GM23338 (cell line): ENCODE data around the gene LDHD. TPM values are rescaled to one million over a fixed set of nuclear protein-coding genes. Genes with fewer than 3 reads are reported as not detected.

Source experiments
- ATAC-seq: fragments of 200-7000 bp; cut with Tn5 transposase; 3 replicates; pipeline ENCODE4 v1.9.1; 2020
- DNase-seq: peaks from one replicate; pipeline ENCODE4 v3.0.0-alpha.2; 2015; ENCODE audit warnings: low spot score
- H2AFZ ChIP-seq: fragments of 200-600 bp; sonication (generic); 2 replicates; pipeline ENCODE4 v1.8.0; 2016; ENCODE audit warnings: antibody characterized with exemption, mild to moderate bottlenecking, moderate library complexity
- H3F3A ChIP-seq: fragments of 200-600 bp; sonication (generic); replicated peaks from 2 replicates; pipeline ENCODE4 v1.8.0; 2017; ENCODE audit warnings: antibody characterized with exemption, mixed run types, low read depth
- H3K27ac ChIP-seq: fragments of 200-600 bp; sonication (generic); 2 replicates; pipeline ENCODE4 v1.6.1; 2016; ENCODE audit warnings: low read depth
- H3K27me3 ChIP-seq: fragments of 200-600 bp; sonication (generic); 2 replicates; pipeline ENCODE4 v1.8.0; 2016; ENCODE audit warnings: mild to moderate bottlenecking, mixed run types, moderate library complexity; ENCODE audit not compliant: insufficient read depth
- H3K36me3 ChIP-seq: fragments of 200-600 bp; sonication (generic); 2 replicates; pipeline ENCODE4 v1.8.0; 2016; ENCODE audit warnings: mild to moderate bottlenecking; ENCODE audit not compliant: insufficient read depth
- H3K4me1 ChIP-seq: fragments of 200-600 bp; sonication (generic); 2 replicates; pipeline ENCODE4 v1.8.0; 2016; ENCODE audit warnings: mild to moderate bottlenecking, moderate library complexity; ENCODE audit not compliant: insufficient read depth
- H3K4me2 ChIP-seq: fragments of 200-600 bp; sonication (generic); 2 replicates; pipeline ENCODE4 v1.7.1; 2017; ENCODE audit warnings: mixed run types
- H3K4me3 ChIP-seq: fragments of 200-600 bp; sonication (generic); 2 replicates; pipeline ENCODE4 v1.6.1; 2016; ENCODE audit warnings: mixed run types
- H3K79me2 ChIP-seq: fragments of 200-600 bp; sonication (generic); replicated peaks from 2 replicates; pipeline ENCODE4 v1.8.0; 2017; ENCODE audit warnings: mild to moderate bottlenecking; ENCODE audit not compliant: insufficient read depth
- H3K9me2 ChIP-seq: fragments of 200-600 bp; sonication (generic); 2 replicates; pipeline ENCODE4 v1.8.0; 2017; ENCODE audit not compliant: insufficient read depth
- H4K20me1 ChIP-seq: fragments of 200-600 bp; sonication (generic); replicated peaks from 2 replicates; pipeline ENCODE4 v1.8.0; 2017; ENCODE audit warnings: mild to moderate bottlenecking; ENCODE audit not compliant: insufficient read depth
- H3K27ac Mint-ChIP-seq: 2 replicates; pipeline ENCODE4 v1.8.0; 2020; ENCODE audit warnings: inconsistent platforms, mild to moderate bottlenecking, moderate library complexity, mixed read lengths
- H3K27me3 Mint-ChIP-seq: 3 replicates; pipeline ENCODE4 v1.8.0; 2022; ENCODE audit warnings: low read depth, mild to moderate bottlenecking, moderate library complexity, mixed read lengths, inconsistent platforms; ENCODE audit not compliant: insufficient read depth, poor library complexity
- H3K36me3 Mint-ChIP-seq: 3 replicates; pipeline ENCODE4 v1.8.0; 2021; ENCODE audit warnings: low read depth, mild to moderate bottlenecking, inconsistent platforms, moderate library complexity, mixed read lengths
- H3K4me1 Mint-ChIP-seq: 3 replicates; pipeline ENCODE4 v1.8.0; 2020; ENCODE audit warnings: mild to moderate bottlenecking, inconsistent platforms, mixed read lengths
- H3K4me3 Mint-ChIP-seq: 3 replicates; pipeline ENCODE4 v1.8.0; 2021; ENCODE audit warnings: moderate library complexity, mild to moderate bottlenecking, inconsistent platforms, mixed read lengths
- H3K9me3 Mint-ChIP-seq: 3 replicates; pipeline ENCODE4 v1.8.0; 2020; ENCODE audit warnings: moderate library complexity, mild to moderate bottlenecking, inconsistent platforms, mixed read lengths
- CREB1 ChIP-seq: fragments of 250-450 bp; sonication (Bioruptor Pico); IDR thresholded peaks from 2 replicates; pipeline ENCODE4 v1.5.0; 2020; ENCODE audit warnings: low read depth, mild to moderate bottlenecking, moderate library complexity
- EZH2phosphoT487 ChIP-seq: fragments of 200-600 bp; sonication (generic); IDR thresholded peaks from one replicate; pipeline ENCODE4 v1.8.1; 2018; ENCODE audit warnings: antibody characterized with exemption; ENCODE audit not compliant: unreplicated experiment
- JUNB ChIP-seq: IDR thresholded peaks from one replicate; pipeline ENCODE4 v1.6.1; 2016; ENCODE audit warnings: antibody characterized with exemption; ENCODE audit not compliant: unreplicated experiment
- NANOG ChIP-seq: IDR thresholded peaks from 2 replicates; pipeline ENCODE4 v1.6.1; 2016; ENCODE audit warnings: antibody characterized with exemption, borderline replicate concordance
- POLR2AphosphoS5 ChIP-seq: IDR thresholded peaks from 2 replicates; pipeline ENCODE4 v1.6.1; 2016; ENCODE audit warnings: antibody characterized with exemption, low read depth
- ZNF114 ChIP-seq: fragments of 250-450 bp; sonication (Bioruptor Pico); IDR thresholded peaks from 2 replicates; pipeline ENCODE4 v1.5.0; 2020; ENCODE audit warnings: mild to moderate bottlenecking, moderate library complexity
- ZNF331 ChIP-seq: fragments of 250-450 bp; sonication (Bioruptor Pico); IDR thresholded peaks from 2 replicates; pipeline ENCODE4 v1.5.0; 2020; ENCODE audit warnings: low read depth, mild to moderate bottlenecking, moderate library complexity
- polyA plus RNA-seq: library from polyadenylated mRNA; unstranded; fragments of >200 nt; fragmentation: Nextera tagmentation; extraction: Ambion mirVana; gene quantifications from 2 replicates; pipeline ENCODE4 v1.2.1, GENCODE V29; 2016
- total RNA-seq: library from RNA; depleted of rRNA; stranded (reverse); fragments of >200 nt; shearing (Covaris generic); gene quantifications from 2 replicates; pipeline ENCODE4 v1.2.3, GENCODE V29; 2014
- TF ChIP-seq, protein P1 (sequence below): IDR thresholded peaks from 2 replicates; pipeline ENCODE4 v1.6.1; 2016; ENCODE audit warnings: antibody characterized with exemption
- TF ChIP-seq, protein P2 (sequence below), 2 experiments: fragments of 200-600 bp in 1 of 2; sonication (generic) in 1 of 2; conservative IDR thresholded peaks; 2 replicates each; pipeline versions ENCODE4 v1.5.1 to v1.6.1; 2016 to 2017; ENCODE audit warnings: antibody characterized with exemption in 2 of 2, low read depth in 2 of 2, mild to moderate bottlenecking in 2 of 2, moderate library complexity in 1 of 2
- TF ChIP-seq, protein P3 (sequence below): IDR thresholded peaks from one replicate; pipeline ENCODE4 v1.6.1; 2018; ENCODE audit warnings: antibody characterized with exemption; ENCODE audit not compliant: unreplicated experiment

Gene LDHD
- total and polyA plus RNA-seq, 2 experiments from 2014 or later: 5.0 to 7.7 TPM

DNA sequence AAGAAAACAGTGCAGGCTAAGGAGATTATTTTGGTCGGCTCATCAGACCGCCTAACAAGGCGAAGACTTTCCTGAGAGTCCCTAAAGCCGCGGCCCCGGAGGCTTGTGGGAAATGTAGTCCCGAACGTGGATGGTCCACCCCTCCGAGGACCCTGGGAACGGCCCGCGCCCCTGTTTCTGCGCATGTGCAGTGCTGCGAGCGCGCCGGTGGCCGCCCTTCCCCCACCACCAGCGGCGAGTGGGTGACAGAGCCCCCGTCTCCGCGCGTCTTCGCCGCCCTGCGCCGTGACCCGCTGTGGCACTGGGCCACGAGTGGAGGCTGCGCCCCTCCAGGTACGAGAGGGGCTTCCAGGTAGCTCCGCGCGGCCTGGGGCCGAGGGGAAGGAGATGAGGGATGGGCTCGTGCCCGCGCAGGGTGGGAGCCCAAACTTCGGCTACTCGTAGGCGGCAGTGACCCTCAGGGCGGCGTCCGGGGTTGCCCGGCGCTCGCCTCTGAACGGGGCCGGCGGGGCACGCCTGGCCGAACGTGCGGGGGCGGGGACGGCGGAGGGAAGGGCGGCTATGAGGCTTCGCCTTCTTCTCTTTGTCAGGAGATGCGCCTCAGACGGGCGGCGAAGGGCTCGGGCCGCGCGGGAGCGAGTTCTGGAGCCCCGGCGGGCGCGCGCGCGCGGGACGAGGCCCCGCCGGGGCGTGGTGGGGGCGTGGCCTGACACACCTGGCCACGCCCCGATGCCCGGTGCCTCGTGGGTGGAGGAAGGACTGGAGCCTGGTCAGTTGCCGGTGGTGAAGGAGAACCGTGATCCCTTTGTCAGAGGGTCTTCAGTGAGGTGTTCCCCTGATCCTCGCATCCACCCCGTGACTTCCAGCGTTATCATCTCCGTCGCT, 32.0 kb upstream of the LDHD start, which contains the start of gene ZFP1:
Gene ZFP1 (plus strand): TSS at position 214 of the 885 bp plus-strand sequence. CDS start 4,428 bp downstream, outside the sequence.
- Histone ChIP-seq H2AFZ (peak within 1 kb of the TSS; percentile 94; the same call in 1 of the 2 replicates), H3F3A (0 out of 2 replicates have a peak, but pooled peaks cover 3% of the 10 kb centered on the region), H3K27ac (peak within 1 kb of the TSS; percentile 89), H4K20me1 (peaks cover 2% of the 10 kb centered on the region; the same call in 1 of the 2 replicates), H3K4me2 (peak within 1 kb of the TSS; percentile 78), H3K9me2 (no peaks in the 10 kb centered on the region; the same call in 1 of the 2 replicates), H3K4me3 (peak within 1 kb of the TSS; percentile 98), H3K79me2 (peaks cover 46% of the 10 kb centered on the region), H3K36me3 (peaks cover 2% of the 10 kb centered on the region; the same call in 1 of the 2 replicates), H3K4me1 (no peaks in the 10 kb centered on the region), H3K27me3 (no peaks in the 10 kb centered on the region)
- Mint-ChIP-seq H3K4me1 (no peaks in the 10 kb centered on the region), H3K9me3 (peaks cover 46% of the 10 kb centered on the region), H3K36me3 (peaks cover 36% of the 10 kb centered on the region), H3K4me3 (peak within 1 kb of the TSS; percentile 96), H3K27ac (peak within 1 kb of the TSS; percentile 93), H3K27me3 (peaks cover 10% of the 10 kb centered on the region)
- ATAC-seq (peak; percentile 93), DNase-seq (peak; percentile 98)
- TF ChIP-seq POLR2AphosphoS5 (peak; percentile 86), CREB1 (no peak), JUNB (peak; percentile 94), NANOG (no peak)
- TF ChIP-seq, protein P1, sequence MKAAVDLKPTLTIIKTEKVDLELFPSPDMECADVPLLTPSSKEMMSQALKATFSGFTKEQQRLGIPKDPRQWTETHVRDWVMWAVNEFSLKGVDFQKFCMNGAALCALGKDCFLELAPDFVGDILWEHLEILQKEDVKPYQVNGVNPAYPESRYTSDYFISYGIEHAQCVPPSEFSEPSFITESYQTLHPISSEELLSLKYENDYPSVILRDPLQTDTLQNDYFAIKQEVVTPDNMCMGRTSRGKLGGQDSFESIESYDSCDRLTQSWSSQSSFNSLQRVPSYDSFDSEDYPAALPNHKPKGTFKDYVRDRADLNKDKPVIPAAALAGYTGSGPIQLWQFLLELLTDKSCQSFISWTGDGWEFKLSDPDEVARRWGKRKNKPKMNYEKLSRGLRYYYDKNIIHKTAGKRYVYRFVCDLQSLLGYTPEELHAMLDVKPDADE: peak; percentile 89
- TF ChIP-seq, protein P2, sequence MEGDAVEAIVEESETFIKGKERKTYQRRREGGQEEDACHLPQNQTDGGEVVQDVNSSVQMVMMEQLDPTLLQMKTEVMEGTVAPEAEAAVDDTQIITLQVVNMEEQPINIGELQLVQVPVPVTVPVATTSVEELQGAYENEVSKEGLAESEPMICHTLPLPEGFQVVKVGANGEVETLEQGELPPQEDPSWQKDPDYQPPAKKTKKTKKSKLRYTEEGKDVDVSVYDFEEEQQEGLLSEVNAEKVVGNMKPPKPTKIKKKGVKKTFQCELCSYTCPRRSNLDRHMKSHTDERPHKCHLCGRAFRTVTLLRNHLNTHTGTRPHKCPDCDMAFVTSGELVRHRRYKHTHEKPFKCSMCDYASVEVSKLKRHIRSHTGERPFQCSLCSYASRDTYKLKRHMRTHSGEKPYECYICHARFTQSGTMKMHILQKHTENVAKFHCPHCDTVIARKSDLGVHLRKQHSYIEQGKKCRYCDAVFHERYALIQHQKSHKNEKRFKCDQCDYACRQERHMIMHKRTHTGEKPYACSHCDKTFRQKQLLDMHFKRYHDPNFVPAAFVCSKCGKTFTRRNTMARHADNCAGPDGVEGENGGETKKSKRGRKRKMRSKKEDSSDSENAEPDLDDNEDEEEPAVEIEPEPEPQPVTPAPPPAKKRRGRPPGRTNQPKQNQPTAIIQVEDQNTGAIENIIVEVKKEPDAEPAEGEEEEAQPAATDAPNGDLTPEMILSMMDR (conservative IDR thresholded peaks at IDR 0.05; ENCODE audit: low read depth in 2 of 2): no peak

DNA sequence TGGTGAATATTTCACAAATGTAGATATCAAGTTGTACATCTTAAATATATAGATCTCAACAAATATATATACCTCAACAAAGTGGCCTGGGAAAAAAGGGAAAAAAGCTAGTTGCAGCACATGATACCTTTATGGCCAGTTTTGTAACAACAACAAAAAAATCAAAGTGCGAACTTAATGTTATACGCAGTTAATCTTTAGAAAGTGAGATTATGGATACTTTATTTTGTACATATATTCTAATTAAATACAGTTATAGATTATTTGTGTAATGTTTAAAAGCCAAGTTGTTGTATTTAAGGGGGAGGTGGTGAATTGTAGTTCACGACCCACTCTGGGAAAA, 31.4 kb upstream of the LDHD start:
- Histone ChIP-seq H3K4me3 (0 out of 2 replicates have a peak overlapping the region, but pooled peaks have one; percentile 98), H3K9me2 (no peaks in the 10 kb centered on the region; the same call in 1 of the 2 replicates), H3K36me3 (no peaks in the 10 kb centered on the region; the same call in 1 of the 2 replicates), H3K4me2 (peak overlapping the region; percentile 78), H4K20me1 (no peaks in the 10 kb centered on the region), H3K4me1 (no peaks in the 10 kb centered on the region), H3K27ac (no peak overlapping the region), H3F3A (0 out of 2 replicates have a peak, but pooled peaks cover 3% of the 10 kb centered on the region), H2AFZ (no peak overlapping the region), H3K27me3 (no peaks in the 10 kb centered on the region), H3K79me2 (peaks cover 40% of the 10 kb centered on the region)
- Mint-ChIP-seq H3K27me3 (peaks cover 10% of the 10 kb centered on the region), H3K4me3 (peak overlapping the region; percentile 96; the same call in 2 of the 3 replicates), H3K9me3 (peaks cover 46% of the 10 kb centered on the region), H3K27ac (no peak overlapping the region), H3K36me3 (peaks cover 30% of the 10 kb centered on the region), H3K4me1 (no peaks in the 10 kb centered on the region)
- ATAC-seq: no peak
- no peak for DNase-seq
- TF ChIP-seq EZH2phosphoT487: no peak
- TF ChIP-seq ZNF114: no peak
- TF ChIP-seq, protein P1: no peak
- TF ChIP-seq JUNB: no peak
- TF ChIP-seq, protein P3, sequence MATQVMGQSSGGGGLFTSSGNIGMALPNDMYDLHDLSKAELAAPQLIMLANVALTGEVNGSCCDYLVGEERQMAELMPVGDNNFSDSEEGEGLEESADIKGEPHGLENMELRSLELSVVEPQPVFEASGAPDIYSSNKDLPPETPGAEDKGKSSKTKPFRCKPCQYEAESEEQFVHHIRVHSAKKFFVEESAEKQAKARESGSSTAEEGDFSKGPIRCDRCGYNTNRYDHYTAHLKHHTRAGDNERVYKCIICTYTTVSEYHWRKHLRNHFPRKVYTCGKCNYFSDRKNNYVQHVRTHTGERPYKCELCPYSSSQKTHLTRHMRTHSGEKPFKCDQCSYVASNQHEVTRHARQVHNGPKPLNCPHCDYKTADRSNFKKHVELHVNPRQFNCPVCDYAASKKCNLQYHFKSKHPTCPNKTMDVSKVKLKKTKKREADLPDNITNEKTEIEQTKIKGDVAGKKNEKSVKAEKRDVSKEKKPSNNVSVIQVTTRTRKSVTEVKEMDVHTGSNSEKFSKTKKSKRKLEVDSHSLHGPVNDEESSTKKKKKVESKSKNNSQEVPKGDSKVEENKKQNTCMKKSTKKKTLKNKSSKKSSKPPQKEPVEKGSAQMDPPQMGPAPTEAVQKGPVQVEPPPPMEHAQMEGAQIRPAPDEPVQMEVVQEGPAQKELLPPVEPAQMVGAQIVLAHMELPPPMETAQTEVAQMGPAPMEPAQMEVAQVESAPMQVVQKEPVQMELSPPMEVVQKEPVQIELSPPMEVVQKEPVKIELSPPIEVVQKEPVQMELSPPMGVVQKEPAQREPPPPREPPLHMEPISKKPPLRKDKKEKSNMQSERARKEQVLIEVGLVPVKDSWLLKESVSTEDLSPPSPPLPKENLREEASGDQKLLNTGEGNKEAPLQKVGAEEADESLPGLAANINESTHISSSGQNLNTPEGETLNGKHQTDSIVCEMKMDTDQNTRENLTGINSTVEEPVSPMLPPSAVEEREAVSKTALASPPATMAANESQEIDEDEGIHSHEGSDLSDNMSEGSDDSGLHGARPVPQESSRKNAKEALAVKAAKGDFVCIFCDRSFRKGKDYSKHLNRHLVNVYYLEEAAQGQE: no peak
- no peak for TF ChIP-seq CREB1
- TF ChIP-seq ZNF331 (CRISPR knock-in tag): no peak
- no peak for TF ChIP-seq NANOG
- TF ChIP-seq POLR2AphosphoS5: no peak
